NCI-H2196 (cell line): ENCODE data around the gene NEK4.
"Not testable (repeated sequence)": the region's sequence is repeated elsewhere in the genome, so short reads cannot be mapped to it uniquely, and the experiment has no call there.

Experiments used
- DNase-seq: peaks from one replicate; lab custom pipeline; 2025; ENCODE audit not compliant: unreplicated experiment; lab: John Stamatoyannopoulos, UW

The NEK4 gene

DNA sequence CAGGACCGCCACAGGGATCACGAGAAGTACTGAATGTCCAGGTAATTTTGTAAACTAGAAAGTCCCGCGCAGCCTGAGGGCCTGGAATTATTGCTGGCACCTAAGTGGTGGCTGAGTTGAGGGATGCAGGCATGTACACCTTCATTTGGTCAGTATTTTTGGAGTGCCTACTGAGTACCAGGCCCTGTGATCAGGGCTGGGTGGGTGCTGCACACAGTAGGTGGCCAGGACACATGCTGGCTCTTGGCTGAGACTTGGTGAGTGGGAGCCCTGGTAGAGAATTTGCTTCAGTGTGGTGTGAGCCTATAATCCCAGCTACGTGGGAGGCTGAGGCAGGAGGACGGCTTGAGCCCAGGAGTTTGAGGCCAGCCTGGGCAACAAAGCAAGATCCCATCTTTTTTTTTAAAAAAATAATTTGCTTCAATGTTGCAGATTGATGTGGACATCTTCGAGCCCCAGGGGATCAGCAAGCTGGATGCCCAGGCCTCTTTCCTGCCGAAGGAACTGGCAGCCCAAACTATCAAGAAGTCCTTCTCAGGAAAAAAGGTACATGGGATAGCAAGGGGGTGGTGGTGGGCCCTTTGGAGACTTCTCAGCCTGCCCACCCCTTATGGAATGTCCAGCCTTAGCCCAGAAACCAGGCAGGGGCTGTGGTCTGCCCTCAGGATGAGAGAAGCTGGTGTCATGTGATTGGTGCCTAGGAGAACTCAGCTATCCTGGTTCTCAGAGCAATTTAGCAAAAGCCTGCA, 9.3 kb upstream of the NEK4 start:
- no peak for DNase-seq

DNA sequence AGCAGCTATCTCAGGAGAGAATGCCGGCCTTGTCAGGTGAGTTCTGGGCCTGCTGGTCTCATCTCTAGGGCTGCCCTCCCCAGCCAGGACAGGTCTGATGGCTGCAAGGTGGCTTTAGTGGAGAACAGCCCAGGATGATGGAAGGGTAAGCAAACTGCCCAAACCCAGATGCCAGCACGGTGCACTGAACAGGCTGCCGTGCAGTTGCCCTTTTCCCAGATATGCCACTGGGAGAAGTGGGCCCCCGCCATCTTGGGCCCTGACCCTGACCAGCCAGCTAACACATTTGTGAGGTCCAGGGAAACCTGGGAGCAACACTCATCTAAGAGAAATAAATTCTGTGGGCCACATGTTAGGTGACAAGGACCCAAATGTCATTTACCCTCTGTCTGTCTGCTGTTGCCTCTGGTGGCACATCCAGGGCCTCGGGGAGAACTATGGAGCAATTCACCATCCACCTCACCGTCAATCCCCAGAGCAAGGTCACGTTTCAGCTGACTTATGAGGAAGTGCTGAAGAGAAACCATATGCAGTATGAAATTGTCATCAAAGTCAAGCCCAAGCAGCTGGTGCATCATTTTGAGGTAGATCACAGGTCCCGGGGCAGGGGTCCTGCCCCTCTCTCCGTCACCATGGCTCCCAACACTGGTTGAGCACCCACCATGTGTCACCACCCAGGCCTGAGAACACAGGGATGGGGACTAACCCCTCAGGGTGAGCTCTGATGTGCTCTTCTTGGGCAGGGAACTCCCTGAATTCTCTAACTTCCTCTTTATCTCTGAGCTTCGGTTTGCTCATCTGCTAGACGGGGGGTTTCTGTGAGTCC, 8.5 kb upstream of the NEK4 start:
- DNase-seq: no peak

DNA sequence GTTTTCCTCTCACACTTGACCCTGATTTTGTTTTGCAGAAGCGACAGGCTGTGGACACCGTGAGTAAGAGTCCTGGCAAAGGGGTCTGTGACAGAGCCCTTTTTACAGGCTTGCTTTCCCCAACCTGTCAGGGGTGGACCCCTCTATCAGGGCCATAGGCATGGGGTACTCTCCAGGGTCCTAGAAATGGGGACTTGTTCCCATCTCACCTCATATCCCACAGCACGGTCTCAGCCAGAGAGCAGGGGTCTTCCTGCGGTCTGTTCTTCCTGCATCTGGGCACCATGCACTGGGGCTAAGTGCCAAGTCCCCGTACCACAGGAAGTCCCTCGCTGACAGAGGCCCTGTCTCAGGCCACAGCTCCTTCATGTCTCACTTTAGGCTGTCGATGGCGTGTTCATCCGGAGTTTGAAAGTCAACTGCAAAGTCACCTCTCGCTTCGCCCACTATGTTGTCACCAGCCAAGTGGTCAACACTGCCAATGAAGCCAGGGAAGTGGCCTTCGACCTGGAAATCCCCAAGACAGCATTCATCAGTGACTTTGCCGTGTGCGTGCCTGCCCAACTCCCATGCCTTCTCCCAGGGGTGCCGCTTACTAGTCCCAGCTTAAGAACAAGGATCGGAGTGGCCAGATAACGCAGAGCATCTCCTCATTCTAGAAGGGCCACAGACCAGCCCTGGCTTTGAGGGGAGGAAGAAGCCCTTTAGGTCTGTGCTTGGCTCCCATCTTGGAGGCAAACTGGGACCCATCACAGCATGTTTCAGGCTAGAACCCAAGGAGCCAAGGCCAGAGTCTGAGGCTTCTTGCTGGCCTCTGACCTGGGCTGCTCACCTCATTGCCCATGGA, 7.4 kb upstream of the NEK4 start:
- DNase-seq: no peak

DNA sequence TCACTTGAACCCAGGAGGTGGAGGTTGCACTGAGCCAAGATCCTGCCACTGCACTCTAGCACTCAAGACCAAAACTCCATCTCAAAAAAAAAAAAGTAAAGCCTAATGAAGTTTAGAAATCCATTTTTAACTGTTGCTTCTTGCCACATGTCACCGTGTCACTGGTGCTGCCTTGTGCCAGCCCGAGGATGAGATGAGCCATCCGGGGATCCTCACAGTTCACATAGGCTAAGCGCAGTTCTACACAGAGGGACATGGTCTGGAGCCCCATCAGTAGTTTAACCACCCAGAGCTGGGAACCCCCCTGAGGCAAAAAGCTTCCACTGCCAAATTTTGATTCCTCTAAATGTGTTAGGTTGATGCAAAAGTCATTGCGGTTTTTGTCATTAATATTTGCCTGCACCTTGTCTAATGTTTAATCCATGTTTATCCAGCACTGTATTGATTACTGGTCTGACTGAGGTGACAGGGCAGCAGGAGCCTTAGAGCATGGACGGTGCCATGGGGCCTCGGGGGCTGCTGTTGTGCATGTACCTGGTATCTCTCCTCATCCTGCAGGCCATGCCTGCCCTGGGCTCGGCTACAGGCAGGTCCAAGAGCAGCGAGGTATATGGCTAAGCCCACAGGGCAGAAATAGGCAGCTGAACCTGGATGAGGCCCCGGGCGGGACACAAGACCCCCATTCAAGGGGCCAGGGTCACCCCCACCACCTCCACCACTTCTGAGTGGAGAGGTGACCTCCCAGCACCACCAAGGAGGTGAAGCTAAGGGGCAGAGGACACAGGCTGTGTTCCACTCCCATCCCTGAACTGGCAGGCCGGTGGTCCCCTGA, 6.6 kb upstream of the NEK4 start, which contains the start of gene ITIH1:
ITIH1 (plus strand) TSS at position 473 of the 832 bp plus-strand sequence; CDS start at position 490, 17 bp downstream.
- DNase-seq: no peak

DNA sequence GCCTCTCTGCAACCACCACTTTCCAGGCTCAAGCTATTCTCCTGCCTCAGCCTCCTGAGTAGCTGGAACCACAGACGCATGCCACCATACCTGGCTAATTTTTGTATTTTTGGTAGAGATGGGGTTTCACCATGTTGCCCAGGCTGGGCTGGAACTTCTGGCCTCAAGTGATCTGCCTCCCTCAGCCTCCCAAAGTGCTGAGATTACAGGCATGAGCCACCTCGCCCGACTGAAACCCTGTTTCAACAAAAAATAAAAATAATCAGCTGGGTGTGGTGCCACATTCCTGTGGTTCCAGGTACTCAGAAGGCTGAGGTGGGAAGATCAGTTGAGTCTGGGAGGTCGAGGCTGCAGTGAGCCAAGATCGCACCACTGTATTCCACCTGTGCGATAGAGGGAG, 5.7 kb upstream of the NEK4 start:
- DNase-seq: not testable (repeated sequence)

DNA sequence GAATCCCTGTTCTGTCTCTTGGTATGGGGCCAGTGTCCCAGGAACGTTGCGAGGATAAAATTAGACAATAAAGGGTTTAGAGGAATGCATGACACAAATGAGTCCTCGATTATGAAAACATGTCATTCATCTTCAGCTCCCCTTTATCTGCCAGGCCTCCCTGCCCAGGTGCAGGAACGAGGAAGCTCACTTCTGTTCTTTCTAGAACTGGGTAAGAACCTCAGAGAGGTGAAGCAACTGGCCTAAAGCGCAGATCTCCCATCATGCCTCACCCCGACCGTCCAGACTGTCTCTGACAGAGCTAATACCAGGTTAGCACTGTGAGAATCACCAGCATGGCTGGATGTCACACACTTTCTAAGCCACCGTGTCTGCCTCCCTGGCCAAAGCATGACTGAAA, 5.1 kb upstream of the NEK4 start:
- no peak for DNase-seq

DNA sequence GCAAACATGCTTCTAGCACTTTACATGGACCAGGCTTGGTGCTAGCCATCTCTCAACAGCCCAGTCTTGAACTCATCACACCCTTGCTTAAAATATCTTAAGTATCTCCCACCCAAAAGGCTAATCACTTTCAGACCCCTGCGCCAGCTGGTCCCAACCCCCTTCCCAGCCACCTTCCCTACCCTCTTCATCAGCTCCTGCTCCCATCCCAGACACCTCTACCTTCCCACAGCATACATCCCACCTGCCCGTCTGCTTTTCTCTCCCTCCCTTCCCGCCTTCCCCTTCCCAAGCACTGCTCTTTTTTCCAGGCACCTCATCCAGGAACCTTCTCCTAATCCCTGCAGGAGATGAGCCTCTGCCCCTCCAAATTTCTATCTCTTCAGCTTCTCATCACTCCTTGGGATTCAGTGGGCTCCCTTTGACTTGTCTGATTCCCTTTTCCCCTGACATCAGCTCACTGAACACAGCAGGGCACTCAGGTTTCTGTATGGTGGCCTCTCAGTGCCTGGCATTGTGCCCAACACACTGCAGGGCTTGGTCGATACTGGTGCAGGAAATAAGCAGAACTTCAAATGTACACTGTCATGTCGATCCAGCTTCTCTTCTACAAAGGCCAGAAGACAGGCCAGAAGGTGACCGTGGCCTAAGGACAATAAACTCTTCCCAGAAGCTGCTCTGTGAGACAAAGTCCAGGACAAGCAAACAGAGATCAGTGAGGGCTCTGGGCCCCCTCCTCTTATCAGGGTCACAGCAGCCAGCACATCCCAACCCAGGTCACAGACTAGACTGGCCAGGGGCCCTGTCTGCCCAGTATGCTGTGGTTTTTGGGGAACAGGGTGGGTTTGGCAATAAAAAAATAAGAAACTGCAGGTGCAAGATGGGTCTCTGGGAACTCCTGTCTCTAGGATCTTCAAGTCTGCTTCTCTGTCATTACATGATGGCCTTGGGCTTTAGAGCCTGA, 4.4 kb upstream of the NEK4 start:
- DNase-seq: peak; percentile 5

DNA sequence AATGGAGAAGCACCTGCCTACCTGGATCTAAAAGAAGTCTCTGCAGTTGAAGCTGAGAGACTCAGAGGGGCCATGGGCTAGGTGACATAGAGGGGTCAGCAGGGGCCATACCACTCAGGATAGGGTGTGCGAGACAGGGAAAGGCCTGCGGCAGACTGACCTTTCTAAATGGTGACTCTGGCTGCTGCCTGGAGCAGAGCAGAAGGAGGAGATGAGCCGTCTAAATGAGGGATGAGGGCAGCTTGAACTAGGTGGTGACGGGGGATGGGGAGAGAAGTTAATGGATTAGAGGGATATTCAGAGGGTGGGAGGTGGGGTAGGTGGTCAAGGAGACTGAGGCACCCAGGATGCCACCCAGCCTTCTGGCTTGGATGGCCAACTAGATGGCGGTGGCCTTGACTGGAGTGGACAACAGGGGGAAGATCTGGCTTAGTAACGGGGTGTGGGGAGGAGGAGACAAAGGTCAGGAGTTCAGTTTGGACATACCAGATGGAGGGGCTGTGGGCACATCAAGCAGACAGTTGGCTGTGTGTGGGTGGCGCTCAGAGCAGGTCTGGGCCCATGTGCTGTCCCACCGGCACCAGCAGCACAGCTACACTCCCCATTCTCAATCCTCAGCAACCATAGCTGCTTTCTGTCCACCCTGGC, 3.5 kb upstream of the NEK4 start:
- no peak for DNase-seq

DNA sequence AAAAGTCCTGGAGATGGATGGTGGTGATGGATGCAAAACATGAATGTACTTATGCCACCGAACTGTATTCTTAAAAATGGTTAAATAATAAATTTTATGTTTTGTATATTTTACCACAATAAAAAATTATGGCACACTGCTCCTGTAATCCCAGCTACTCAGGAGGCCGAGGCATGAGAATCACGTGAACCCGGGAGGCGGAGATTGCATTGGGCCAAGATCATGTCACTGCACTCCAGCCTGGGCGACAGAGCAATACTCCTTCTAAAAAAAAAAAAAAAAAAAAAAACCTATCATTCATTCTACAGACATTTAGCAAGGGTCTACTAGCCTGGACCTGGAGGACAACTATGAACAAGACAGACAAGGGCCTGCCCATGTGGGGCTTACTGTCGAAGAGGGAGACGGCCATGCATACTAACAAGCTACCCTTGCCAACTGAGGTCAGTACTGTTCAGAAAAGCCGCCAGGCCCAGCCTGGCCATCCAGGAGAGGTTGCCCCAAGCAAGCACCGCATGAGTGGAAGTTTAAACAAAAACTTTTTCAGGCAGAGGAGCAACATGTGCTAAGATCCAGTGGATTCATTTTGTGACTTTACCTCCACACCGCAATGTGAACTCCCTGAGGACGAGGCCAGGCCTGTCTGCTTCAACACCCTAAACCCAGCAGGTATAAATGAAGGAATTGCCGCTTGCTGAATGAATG, 2.8 kb upstream of the NEK4 start:
- no peak for DNase-seq

DNA sequence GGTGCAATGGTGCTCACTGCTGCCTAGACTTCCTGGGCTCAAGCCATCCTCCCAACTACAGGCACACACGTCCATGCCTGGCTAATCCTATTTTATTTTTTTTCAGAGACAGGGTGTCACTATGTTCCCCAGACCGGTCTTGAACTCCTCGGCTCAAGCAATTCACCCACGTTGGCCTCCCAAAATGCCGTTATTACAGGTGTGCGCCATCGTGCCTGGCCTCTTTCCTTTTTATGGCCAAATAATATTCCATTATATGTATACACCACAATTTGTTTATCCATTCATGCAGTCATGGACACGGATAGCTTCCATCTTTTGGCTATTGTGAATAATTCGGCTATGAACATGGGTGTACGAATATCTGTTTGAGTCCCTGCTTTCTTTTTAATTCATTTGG, 962 bp upstream of the NEK4 start:
- no peak for DNase-seq

DNA sequence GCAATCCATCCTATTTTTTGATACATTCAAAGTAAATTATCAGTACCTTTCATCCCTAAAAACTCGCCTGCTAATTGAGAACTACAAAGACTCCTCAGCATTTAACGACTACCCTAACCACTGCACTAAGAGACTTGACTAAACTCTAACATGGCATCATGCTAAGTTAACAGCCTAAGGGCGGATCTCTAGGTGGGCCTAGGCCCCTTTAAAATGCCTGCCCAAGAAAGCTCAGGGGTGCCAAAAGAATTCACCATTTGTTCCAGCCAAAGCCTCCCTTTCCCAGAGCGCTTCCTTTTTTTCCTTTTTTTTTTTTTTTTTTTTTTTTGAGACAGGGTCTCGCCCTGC, 568 bp upstream of the NEK4 start:
- DNase-seq: no peak

DNA sequence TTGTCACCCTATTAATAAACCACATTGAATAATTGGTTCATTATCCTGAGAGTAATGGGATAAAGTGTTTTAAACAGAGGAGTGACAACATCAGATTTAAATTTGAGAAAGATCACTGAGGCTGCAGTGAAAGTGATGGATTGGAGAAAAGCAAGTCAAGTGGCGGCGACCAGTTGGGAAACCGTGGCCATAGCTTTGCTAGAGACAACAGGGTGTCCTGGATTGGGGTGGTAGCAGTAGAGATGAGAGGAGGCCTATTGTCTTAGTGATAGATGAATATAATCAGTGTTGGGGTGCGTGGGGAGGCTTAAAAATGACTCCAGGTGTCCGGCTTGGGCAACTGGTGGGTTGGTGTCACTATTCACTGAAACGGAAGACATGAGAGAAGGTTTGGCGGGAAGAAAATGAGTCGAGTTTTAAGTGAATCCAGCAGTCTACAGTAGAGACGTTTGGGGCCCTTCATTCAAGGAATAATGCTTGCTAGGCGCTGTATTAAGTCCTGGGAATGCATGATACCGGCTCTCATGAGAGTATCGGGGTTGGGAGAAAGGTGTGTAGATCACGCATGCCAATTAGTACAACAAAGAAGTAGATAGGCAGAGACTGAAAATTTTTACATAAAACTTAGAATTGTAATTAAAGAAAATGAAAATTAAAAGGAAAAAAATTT, 819 bp downstream of the NEK4 start:
- no peak for DNase-seq

DNA sequence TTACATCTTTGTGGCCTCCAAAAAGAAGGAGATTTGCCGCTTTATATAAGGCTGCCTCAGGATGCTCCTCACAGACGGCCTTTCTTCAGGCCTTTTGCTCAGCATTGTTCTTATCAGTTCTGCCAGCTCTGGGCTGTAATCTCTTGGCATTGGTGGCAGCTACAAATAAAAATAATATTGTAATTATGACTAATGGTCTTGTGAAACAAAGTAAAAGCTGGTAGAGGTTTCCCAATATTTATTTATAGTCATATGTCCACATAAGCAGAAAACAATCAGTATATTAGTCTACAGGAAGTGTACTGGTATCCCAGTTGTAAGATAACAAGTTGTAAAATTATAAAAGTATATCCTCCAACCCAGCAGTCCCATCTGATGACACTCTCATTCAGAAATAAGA, 7.3 kb downstream of the NEK4 start:
- DNase-seq: no peak

DNA sequence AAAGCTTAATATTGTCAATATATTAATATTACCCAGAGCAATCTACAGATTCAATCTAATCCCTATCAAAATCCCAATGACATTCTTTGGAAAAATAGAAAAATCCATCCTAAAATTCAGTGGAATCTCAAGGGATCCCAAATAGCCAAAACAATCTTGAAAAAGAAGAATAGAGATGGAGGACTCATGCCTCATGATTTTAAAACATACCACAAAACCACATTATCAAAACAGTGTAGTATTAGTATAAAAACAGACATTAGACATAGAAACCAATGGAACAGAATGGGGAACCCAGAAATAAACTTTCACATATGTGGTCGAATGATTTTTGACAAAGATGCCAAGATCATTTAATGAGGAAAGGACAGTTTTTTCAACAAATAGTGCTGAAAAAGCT, 14.6 kb downstream of the NEK4 start:
- DNase-seq: no peak

DNA sequence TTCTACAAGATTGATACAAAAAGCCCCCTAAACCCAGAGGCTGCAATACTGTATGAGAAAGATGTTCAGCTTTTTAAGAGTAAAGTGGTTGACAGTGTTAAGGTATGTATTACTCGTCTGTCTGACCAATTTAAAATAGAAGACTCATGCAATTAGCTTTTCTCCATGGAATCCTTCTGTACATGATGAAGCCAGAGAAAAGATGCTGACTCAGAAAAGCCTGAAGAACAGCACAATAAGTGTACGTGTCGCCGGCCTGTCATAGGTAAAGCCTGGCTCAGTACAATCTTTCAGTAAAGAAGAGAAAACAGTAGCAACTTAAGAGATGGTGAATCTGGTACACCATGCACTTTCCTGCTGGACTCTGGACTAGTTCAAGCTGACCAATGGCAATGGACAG, 16.4 kb downstream of the NEK4 start:
- DNase-seq: no peak

DNA sequence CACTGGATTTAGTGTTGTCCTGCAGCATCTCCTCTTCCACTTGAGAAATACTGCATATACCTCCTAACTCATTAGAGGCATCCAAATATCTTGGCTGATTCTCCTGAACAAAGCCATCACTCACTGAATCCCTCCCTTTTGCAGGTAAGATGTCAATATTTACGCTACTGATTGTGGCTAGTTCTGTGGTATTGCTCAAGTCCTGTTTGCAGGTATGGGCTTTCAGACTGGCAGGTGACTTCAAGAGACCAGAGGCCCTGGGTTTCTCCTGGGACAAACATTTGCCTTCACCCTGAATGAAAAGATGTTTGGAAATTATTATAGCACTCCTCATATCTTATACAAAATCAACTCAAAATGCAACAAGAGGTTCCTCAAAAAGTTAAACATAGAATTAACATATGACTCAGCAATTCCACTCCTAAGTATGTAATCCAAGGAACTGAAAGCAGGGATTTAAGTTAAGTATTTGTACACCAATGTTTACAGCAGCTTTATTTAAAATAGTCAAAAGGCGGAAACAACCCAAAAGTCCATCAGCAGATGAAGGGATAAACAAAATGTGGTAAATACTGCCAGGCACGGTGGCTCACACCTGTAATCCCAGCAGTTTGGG, 18.6 kb downstream of the NEK4 start:
- DNase-seq: no peak

DNA sequence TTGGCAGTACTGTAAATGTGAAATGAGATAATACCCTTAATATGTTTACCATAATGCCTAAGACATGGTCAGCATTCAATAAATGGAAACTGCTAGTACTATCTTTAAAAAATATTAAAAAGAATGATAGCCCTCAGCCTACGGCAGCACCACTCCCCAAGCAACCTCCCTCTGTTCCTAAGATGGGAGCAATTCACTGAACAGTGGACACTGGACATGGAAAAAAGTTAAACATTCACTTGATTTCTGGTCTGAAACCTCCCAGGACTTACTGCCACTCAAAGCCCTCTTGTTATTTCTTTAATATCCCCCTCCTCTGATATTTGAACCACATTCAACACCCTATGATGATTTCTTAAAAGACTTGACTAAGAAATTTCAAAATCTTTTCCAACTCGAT, 27.0 kb downstream of the NEK4 start:
- no peak for DNase-seq

DNA sequence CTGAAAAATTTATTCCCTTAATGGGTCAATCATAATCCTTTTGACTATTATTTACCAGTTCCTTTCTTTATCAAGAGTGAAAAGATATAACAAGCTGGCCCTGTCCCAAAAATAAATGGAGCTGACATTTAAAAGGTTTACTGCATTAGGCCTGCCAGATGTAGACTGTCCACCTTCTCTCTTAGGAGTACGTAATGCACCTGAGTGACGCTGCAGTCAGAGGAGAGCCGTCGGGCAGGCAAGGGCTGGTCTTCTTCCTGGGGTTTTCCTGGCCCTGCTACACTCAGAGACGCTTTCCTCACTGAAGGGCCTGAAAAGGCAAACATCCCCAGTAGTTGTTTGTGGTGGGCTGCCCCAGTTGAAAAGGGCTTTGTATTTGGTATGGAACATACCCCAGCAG, 27.6 kb downstream of the NEK4 start:
- no peak for DNase-seq
